Heart right ventricle (tissue), 16 donors: ENCODE measurements around the gene KCNK3. TPM values are rescaled to one million over a fixed set of nuclear protein-coding genes. Genes with fewer than 3 reads are reported as not detected.

Experiments used
- ATAC-seq, 8 donors: fragments of 200-7000 bp; cut with Tn5 transposase; one replicate each; pipeline ENCODE4 v1.9.1; 2020; ENCODE audit warnings: mild to moderate bottlenecking in 8 of 8, moderate library complexity in 8 of 8, moderate number of reproducible peaks in 1 of 8
- DNase-seq, 2 donors: peaks; one replicate each; pipeline ENCODE4 v3.0.0-alpha.2; 2020
- H3K27ac ChIP-seq, 10 donors: fragments of 200-600 bp; sonication (generic) in 2 of 10; one replicate each; pipeline versions ENCODE4 v1.5.0 to v1.8.0; 2020 to 2022; ENCODE audit warnings: mild to moderate bottlenecking in 3 of 10
- H3K27me3 ChIP-seq, 7 donors: fragments of 200-600 bp; one replicate each; pipeline ENCODE4 v1.8.0; 2021 to 2022; ENCODE audit warnings: mild to moderate bottlenecking in 2 of 7
- H3K36me3 ChIP-seq, 9 donors: fragments of 200-600 bp; sonication (generic) in 1 of 9; one replicate each; pipeline versions ENCODE4 v1.5.0 to v1.8.0; 2020 to 2022; ENCODE audit warnings: mild to moderate bottlenecking in 2 of 9
- H3K4me1 ChIP-seq, 9 donors: fragments of 200-600 bp; sonication (generic) in 1 of 9; one replicate each; pipeline versions ENCODE4 v1.5.0 to v1.8.0; 2020 to 2022; ENCODE audit warnings: mild to moderate bottlenecking in 4 of 9
- H3K4me3 ChIP-seq, 10 donors: fragments of 200-600 bp; sonication (generic) in 2 of 10; one replicate each; pipeline versions ENCODE4 v1.5.0 to v1.8.0; 2020 to 2022; ENCODE audit warnings: mild to moderate bottlenecking in 7 of 10, moderate library complexity in 2 of 10
- H3K9me3 ChIP-seq, 11 donors: fragments of 200-600 bp in 10 of 11; sonication (generic) in 2 of 11; one replicate each; pipeline versions ENCODE4 v1.5.0 to v1.8.0; 2013 to 2022; ENCODE audit warnings: mild to moderate bottlenecking in 2 of 11, control low read depth in 1 of 11, moderate library complexity in 1 of 11
- CTCF ChIP-seq, 9 donors: fragments of 200-600 bp; sonication (generic) in 2 of 9; IDR thresholded peaks; one replicate each; pipeline versions ENCODE4 v1.5.0 to v1.8.0; 2021 to 2022; ENCODE audit warnings: antibody characterized with exemption in 9 of 9, mild to moderate bottlenecking in 5 of 9, moderate library complexity in 1 of 9
- WGBS, 2 donors: extraction: QIAGEN DNeasy Blood & Tissue Kit; methylation state at CpG; one replicate each; pipeline ENCODE4 v1.1.7; 2013; ENCODE audit warnings: inconsistent platforms in 1 of 2; 5-methylcytosine and 5-hydroxymethylcytosine counted together
- intact Hi-C, 10 donors: fragments of 100-400 bp; cut with DNase I; formaldehyde crosslinking; loops; one replicate each; pipeline versions ENCODE4 v1.11.1 to v1.14.2; 2022
- polyA plus RNA-seq, 2 donors: library from polyadenylated mRNA; stranded (reverse); fragments of 200-250 nt; gene quantifications; one replicate each; pipeline ENCODE4 v1.2.3, GENCODE V29; 2013
- total RNA-seq, 10 donors: library from RNA; stranded (reverse); fragmentation: NEBNext Ultra II Directional in 3 of 10; extraction: Animal tissue kit (Norgen Biotek cat#: 25700) in 3 of 10; gene quantifications; one replicate each; pipeline versions ENCODE4 v1.2.1 to v1.2.4, GENCODE V29; 2021 to 2023
- donor health status: Arrhythmogenic right ventricular cardiomyopathy.
- donor health status: ischemic (EF 13 %, LVEDD 7.1; RV severe dilation, severe dysfunction).
- donor health status: healthy with polysubstance abuse.
- donor health status: DM: no; HTN: yes; CAD: no.
- donor health status: DM: no; HTN: no; CAD: no.
- donor health status: ischemic (EF 25% LVEDD 6.9; RV normal size, moderate dysfunction).
- donor health status: ischemic (EF 25% LVEDD 5.7; RV mildly dilated, moderate dysfunction).
- donor health status: healthy.
- donor health status: DM: yes; HTN: yes; CAD: no.
- donor health status: Ischemic cardiomyopathy.
- donor health status: ischemic (EF 35%, LVEDD 5.7; RV mildly dilated, moderate dysfunction).
- donor health status: nonischemic (EF 11% LVEDD 7.7; RV severe dilation, severe dysfunction).
- donor health status: DM: yes; HTN: yes; CAD: no.
- donor health status: PGD.
- donor health status: ischemic (EF 29% LVEDD 5.4; RV normal size, mild dysfunction).
- donor health status: nonischemic (EF 23%, LVEDD 6.1; RV moderate dilation, normal function).

Gene KCNK3
- total and polyA plus RNA-seq, 12 donors: 0.19 to 6.8 (median 0.99) TPM

- Histone ChIP-seq H3K4me3 (no peak overlapping the region), H3K27me3 (peaks cover 0 to 3% (median 2%) of the 10 kb centered on the region in 7 donors), H3K9me3 (no peaks in the 10 kb centered on the region), H3K27ac (no peak overlapping the region), H3K36me3 (no peaks in the 10 kb centered on the region), H3K4me1 (peaks cover 2 to 14% (median 8%) of the 10 kb centered on the region in 9 donors)
- no peak for ATAC-seq
- no peak for TF ChIP-seq CTCF (IDR thresholded peaks at IDR 0.05)
- intact Hi-C loops: no loop called here
- 90% methylated on average over 9 of the region's 9 CpGs for WGBS, 2 donors
- DNase-seq: no peak
Observed at GRCh38 chr2:26733413-26733812, 40.9 kb downstream of the KCNK3 start.

- ATAC-seq (peak; percentile 21 to 77 (median 63)), DNase-seq (peak in 1 of 2 donors; percentile 37)
- Histone ChIP-seq H3K27ac (peak overlapping the region in 1 of 10 donors; percentile 31), H3K4me3 (no peak overlapping the region), H3K4me1 (peaks cover 2 to 14% (median 8%) of the 10 kb centered on the region in 9 donors), H3K36me3 (no peaks in the 10 kb centered on the region), H3K9me3 (no peaks in the 10 kb centered on the region), H3K27me3 (no peaks in the 10 kb centered on the region)
- 39 to 46% methylated on average over 5 of the region's 5 CpGs for WGBS, 2 donors
- no peak for TF ChIP-seq CTCF (IDR thresholded peaks at IDR 0.05)
- intact Hi-C loops: loop anchor here in 1 of 10 donors (5.0 kb wide), 1 partner anchor 43 kb away; the partner anchor contains the start of gene KCNK3
Observed at GRCh38 chr2:26735097-26735496, 42.6 kb downstream of the KCNK3 start.

GRCh38 chr2:26735883-26736588, 43.5 kb downstream of the KCNK3 start:
- WGBS, 2 donors: 40 to 56% methylated on average over 8 of the region's 8 CpGs
- no peak for TF ChIP-seq CTCF (IDR thresholded peaks at IDR 0.05)
- Histone ChIP-seq H3K36me3 (no peaks in the 10 kb centered on the region), H3K27me3 (no peaks in the 10 kb centered on the region), H3K27ac (peak overlapping the region in 1 of 10 donors; percentile 35), H3K4me1 (peaks cover 2 to 14% (median 8%) of the 10 kb centered on the region in 9 donors), H3K9me3 (no peaks in the 10 kb centered on the region), H3K4me3 (no peak overlapping the region)
- intact Hi-C loops: loop anchor here in 1 of 10 donors (5.0 kb wide), 1 partner anchor 44 kb away; the partner anchor contains the start of gene KCNK3
- peak; percentile 31 to 64 (median 54) for ATAC-seq
- peak in 1 of 2 donors; percentile 40 for DNase-seq

- Histone ChIP-seq H3K36me3 (no peaks in the 10 kb centered on the region), H3K4me1 (peaks cover 2 to 14% (median 8%) of the 10 kb centered on the region in 9 donors), H3K9me3 (no peaks in the 10 kb centered on the region), H3K4me3 (no peak overlapping the region), H3K27ac (no peak overlapping the region), H3K27me3 (no peaks in the 10 kb centered on the region)
- no peak for TF ChIP-seq CTCF (IDR thresholded peaks at IDR 0.05)
- DNase-seq (no peak), ATAC-seq (no peak)
- 79 to 85% methylated on average over 4 of the region's 4 CpGs for WGBS, 2 donors
- intact Hi-C loops: loop anchor here in 1 of 10 donors (5.0 kb wide), 1 partner anchor 45 kb away; the partner anchor contains the start of gene KCNK3
Observed at GRCh38 chr2:26737221-26737620, 44.7 kb downstream of the KCNK3 start.
